IPS-15b (cell line): Measurements from ENCODE around the gene CASKIN2.
"Not testable (repeated sequence)": the region's sequence is repeated elsewhere in the genome, so short reads cannot be mapped to it uniquely, and the experiment has no call there.

Experiments used
- H3K27me3 ChIP-seq: one replicate; pipeline ENCODE4 v1.6.1; 2013; ENCODE audit warnings: low read length; ENCODE audit not compliant: control insufficient read depth, insufficient read depth
- H3K36me3 ChIP-seq: one replicate; pipeline ENCODE4 v1.6.1; 2013; ENCODE audit warnings: low read length; ENCODE audit not compliant: control insufficient read depth, insufficient read depth
- H3K4me1 ChIP-seq: one replicate; pipeline ENCODE4 v1.6.1; 2013; ENCODE audit warnings: mild to moderate bottlenecking, low read length; ENCODE audit not compliant: control insufficient read depth, insufficient read depth
- H3K4me3 ChIP-seq: one replicate; pipeline ENCODE4 v1.5.1; 2013; ENCODE audit warnings: low read depth, low read length
- H3K9ac ChIP-seq: one replicate; pipeline ENCODE4 v1.6.1; 2013; ENCODE audit warnings: low read depth, mild to moderate bottlenecking, low read length
- H3K9me3 ChIP-seq: one replicate; pipeline ENCODE4 v1.6.1; 2013; ENCODE audit warnings: mild to moderate bottlenecking, low read length; ENCODE audit not compliant: control insufficient read depth, insufficient read depth

CASKIN2 gene

DNA sequence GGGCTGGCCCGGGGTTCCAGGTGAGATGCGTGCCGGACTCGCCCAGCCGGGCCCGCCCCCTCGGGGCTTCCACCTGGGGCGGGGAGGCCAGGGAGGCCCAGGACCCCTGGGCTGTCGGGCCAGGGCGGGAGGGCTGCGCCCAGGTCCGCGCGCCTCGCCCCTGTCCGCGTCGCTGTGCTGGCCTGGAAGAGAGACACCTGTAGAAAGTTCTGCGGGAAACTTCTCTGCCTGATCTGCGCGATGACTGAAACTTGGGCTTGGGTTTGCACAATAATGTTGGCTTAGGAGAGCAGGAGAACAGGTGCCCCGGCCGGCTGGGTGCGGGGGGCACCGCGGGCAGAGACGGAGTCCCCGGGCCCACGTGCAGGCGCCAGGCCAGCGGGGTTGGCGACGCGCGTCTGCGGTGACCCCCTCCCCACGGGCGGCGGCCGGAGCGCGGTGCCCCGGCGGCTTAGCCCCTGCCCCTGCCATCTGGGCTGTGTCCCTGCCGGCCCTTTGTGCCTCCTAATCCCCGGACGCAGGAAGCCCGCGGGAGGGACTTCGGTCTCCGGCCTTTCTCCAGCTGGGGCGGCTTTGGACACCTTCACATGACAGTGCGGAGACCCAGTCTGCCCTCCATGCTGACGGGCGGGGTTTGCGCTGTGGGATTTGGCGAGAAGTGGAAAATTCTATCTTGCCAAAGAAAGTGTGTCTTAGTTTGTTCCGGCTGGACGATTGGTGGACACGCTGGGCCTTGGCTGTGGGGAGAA is 10.6 kb upstream of the CASKIN2 start:
- peak overlapping the region; percentile 69 for H3K4me3 ChIP-seq
- H3K4me1 ChIP-seq: peaks cover 2% of the 10 kb centered on the region
- peaks cover 18% of the 10 kb centered on the region for H3K36me3 ChIP-seq
- no peak overlapping the region for H3K9ac ChIP-seq
- peaks cover 3% of the 10 kb centered on the region for H3K27me3 ChIP-seq
- H3K9me3 ChIP-seq: no peaks in the 10 kb centered on the region

DNA sequence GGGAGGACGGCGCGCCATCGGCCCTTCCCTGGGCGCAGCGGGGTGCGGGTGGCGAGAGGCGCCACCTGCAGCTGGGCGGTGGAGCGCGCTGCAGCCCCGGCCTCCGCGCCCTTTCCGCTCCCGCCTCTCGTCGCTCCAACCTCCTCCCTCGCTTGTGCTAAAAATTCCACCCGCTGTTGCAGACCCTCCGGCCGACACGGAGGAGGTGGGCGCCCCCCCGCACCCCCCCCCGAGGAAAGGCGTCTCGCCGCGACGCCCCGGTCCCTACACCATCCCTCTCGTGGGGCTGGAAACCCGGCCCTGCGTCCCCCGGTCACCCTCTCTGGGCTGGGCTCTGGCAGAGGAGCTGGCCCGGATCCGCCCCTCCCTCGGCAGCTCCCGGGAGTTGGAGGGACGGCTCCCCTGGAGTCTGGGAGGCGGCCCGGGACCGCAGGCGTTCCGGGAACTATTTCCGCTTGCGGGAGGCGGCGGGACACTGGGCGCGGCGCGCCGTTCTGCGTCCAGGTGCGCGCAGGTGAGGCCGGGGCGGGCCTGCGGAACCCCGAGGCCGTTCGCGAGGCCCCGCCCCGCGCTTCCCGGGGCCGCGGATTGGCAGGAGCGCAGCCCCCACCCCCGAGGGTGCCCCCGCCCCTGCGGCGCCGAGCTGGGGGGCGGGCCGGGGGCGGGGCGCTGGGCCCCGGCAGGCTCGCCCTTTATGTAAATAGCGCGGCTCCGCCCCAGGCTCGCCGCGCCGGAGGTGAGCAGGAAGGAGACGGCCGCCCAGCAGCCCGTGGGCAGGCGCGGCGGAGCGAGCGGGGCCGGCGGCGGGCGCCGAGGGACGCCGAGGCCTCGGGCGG is 9.9 kb upstream of the CASKIN2 start, which contains the start of gene LLGL2:
LLGL2 (plus strand) TSS at position 728 of the 836 bp plus-strand sequence. CDS start 17,730 bp downstream, outside the sequence.
- Histone ChIP-seq H3K9me3 (no peaks in the 10 kb centered on the region), H3K4me1 (peaks cover 2% of the 10 kb centered on the region), H3K27me3 (peaks cover 3% of the 10 kb centered on the region), H3K36me3 (peaks cover 18% of the 10 kb centered on the region), H3K9ac (peak within 1 kb of the TSS; percentile 76), H3K4me3 (peak within 1 kb of the TSS; percentile 69)

DNA sequence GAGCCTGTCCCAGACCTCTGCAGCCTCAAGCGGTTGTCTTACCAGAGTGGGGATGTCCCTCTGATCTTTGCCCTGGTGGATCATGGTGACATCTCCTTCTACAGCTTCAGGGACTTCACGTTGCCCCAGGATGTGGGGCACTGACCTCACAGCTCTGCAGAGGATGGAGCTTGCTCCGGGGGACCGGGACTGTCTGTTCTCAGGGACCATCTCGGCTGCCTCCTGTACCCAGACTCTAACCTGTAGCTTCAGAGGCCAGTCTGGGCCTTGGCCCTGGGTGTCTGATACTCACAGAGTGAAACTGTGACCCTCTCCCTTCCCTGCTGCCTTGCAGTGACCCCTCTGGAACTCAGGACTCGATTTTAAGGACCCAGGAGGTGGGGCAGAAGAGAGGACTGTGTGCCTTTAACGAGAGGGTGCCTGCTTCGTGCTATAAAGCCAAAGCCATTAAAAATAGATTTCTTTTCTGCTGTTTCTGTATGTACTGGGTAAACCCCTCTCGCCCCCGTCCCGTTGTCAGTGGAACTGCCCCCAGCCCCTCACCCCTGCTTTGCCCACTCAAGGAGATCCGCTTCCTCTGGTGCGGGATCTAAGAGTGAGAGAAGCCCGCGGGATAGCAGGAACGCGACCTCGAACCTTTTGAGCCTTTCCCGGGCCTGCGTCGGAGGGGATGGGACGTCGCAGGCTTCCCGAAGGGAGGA is 9.1 kb upstream of the CASKIN2 start:
- Histone ChIP-seq H3K9ac (peak overlapping the region; percentile 62), H3K36me3 (peaks cover 18% of the 10 kb centered on the region), H3K4me1 (peaks cover 2% of the 10 kb centered on the region), H3K9me3 (no peaks in the 10 kb centered on the region), H3K4me3 (peak overlapping the region; percentile 51), H3K27me3 (peaks cover 3% of the 10 kb centered on the region)

DNA sequence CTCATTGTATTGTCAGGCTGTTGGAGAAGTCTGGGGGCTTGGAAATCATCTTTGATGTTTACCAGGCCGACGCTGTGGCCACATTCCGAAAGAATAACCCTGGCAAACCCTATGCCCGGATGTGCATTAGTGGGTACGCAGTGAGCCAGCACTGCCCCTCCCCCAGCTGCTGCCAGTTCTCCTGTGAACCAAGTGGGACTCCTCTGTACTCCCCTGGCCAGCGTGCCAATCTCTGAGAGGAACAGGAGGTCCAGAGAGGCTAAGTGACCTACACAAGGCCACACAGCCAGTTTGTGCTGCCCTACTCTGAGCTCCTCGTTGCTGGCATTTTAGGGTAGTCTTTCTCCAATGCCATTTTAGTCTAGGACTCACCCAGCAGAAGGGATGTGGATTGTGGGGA is 8.3 kb upstream of the CASKIN2 start:
- peaks cover 18% of the 10 kb centered on the region for H3K36me3 ChIP-seq
- H3K9me3 ChIP-seq: no peaks in the 10 kb centered on the region
- no peak overlapping the region for H3K9ac ChIP-seq

DNA sequence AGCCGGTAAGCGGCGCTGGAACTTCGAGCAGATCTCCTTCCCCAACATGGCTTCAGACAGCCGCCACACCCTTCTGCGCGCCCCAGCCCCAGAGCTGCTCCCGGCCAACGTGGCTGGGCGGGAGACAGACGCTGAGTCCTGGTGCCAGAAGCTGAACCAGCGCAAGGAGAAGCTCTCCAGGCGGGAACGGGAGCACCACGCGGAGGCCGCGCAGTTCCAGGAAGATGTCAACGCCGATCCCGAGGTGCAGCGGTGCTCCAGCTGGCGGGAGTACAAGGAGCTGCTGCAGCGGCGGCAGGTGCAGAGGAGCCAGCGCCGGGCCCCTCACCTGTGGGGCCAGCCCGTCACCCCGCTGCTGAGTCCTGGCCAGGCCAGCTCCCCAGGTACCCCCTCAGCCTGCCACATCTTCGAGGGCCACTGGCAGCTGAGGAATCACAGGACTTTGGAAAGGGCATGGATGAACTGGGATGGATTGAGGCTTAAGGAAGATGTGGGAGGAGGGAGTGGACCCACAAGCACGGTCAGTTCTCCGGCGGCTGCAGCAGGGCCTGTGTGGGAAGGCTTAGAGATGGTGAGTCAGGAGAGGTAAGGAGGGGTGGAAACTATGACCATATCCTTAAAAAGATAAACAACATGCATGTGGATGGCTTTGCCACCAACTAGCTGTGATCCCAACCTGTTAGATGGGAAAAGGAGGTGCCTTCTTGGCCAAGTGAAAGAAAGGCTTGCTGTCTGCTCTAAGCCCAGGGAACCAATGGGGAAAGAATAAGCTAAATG is 6.8 kb upstream of the CASKIN2 start:
- H3K4me3 ChIP-seq: no peak overlapping the region
- peaks cover 7% of the 10 kb centered on the region for H3K4me1 ChIP-seq
- peaks cover 2% of the 10 kb centered on the region for H3K27me3 ChIP-seq
- no peaks in the 10 kb centered on the region for H3K9me3 ChIP-seq
- H3K9ac ChIP-seq: no peak overlapping the region
- peaks cover 18% of the 10 kb centered on the region for H3K36me3 ChIP-seq

More for the DNA sequence above, 8.3 kb upstream of the CASKIN2 start:
- Histone ChIP-seq H3K4me1 (peaks cover 2% of the 10 kb centered on the region), H3K4me3 (no peak overlapping the region), H3K27me3 (peaks cover 3% of the 10 kb centered on the region)

DNA sequence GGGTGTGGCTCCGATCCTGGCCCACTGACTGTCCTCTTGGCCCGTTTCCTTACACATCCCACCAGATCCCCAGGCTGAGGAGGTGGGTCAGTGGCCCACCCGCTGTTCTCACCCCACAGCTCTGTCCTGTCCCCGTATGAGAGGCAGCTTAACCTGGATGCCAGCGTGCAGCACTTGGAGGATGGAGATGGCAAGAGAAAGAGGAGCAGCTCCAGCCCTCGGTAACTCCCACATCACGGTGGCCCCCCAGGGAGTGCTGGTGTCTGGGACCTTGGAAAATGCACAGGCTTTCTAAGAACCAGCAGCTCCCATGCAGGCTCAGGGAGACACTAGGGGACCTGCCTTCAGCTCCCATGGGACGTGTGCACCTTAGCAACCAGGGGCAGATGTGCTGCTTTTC is 6.0 kb upstream of the CASKIN2 start:
- peaks cover 7% of the 10 kb centered on the region for H3K4me1 ChIP-seq
- peaks cover 18% of the 10 kb centered on the region for H3K36me3 ChIP-seq
- no peaks in the 10 kb centered on the region for H3K27me3 ChIP-seq
- no peak overlapping the region for H3K9ac ChIP-seq
- H3K9me3 ChIP-seq: no peaks in the 10 kb centered on the region
- no peak overlapping the region for H3K4me3 ChIP-seq

DNA sequence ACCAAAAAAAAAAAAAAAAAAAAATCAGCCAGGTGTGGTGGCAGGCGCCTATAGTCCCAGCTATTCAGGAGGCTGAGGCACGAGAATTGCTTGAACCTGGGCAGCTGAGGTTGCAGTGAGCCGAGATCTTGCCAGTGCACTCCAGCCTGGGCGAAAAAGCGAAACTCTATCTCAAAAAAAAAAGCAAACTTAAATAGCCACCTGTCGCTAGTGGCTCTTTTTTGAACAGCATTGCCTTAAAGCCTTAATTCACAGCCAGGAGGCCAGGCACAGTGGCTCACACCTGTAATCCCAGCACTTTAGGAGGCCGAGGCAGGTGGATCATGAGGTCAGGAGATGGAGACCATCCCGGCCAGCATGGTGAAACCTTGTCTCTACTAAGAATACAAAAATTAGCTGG is 5.1 kb upstream of the CASKIN2 start:
- H3K4me3 ChIP-seq, H3K9me3 ChIP-seq, H3K9ac ChIP-seq, H3K27me3 ChIP-seq, H3K4me1 ChIP-seq: not testable (repeated sequence)
- peaks cover 18% of the 10 kb centered on the region for H3K36me3 ChIP-seq

DNA sequence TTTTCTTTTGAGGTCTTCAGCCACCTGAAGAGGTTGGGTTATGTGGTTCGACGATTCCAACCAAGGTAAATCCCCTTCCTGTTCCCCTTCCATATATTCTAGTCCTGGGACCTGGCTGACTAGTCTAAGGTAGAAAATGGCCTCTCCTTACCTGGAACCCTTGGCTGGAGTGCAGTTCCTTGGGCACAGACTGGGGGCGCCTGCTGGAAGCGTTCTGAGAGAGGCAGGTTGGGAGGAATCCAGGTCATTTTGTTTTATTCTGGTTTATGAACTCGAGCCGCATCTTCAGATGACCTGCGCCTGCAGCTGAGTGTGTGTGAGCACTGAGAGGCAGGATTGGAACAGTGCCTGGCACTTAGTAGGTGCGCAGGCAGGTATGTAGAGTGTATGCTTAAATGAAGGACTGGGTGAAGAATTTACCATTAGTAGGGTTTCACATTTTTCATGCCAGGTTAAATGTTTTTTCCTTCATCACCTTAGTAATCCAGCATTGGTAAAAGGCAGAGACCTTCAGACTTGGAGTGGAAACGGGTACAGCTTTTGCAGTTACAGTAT is 3.7 kb upstream of the CASKIN2 start:
- H3K9ac ChIP-seq: no peak overlapping the region

DNA sequence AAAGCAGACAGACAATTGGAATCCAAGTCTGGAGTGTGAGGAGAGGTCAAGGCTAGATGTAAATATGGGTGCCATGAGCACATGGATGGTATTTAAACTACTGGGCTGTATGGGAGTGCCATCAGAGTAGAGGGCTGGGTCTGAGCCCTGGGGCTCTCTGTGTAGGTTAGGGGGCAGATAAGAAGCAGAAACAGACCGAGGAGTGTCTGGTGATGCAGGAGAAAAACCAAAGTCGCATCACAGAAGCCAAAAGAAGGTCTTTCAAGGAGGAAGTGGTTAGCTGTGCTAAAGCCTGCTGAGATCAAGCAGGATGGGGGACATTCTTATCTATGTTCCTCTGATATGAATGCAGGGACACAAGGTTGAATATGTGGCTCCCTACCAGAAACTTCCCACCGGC is 2.9 kb upstream of the CASKIN2 start:
- Histone ChIP-seq H3K9me3 (no peaks in the 10 kb centered on the region), H3K27me3 (no peaks in the 10 kb centered on the region), H3K9ac (no peak overlapping the region), H3K36me3 (peaks cover 18% of the 10 kb centered on the region), H3K4me1 (peaks cover 5% of the 10 kb centered on the region), H3K4me3 (no peak overlapping the region)

More for the DNA sequence above, 3.7 kb upstream of the CASKIN2 start:
- Histone ChIP-seq H3K4me3 (no peak overlapping the region), H3K4me1 (peaks cover 5% of the 10 kb centered on the region), H3K36me3 (peaks cover 15% of the 10 kb centered on the region), H3K27me3 (no peaks in the 10 kb centered on the region), H3K9me3 (no peaks in the 10 kb centered on the region)

DNA sequence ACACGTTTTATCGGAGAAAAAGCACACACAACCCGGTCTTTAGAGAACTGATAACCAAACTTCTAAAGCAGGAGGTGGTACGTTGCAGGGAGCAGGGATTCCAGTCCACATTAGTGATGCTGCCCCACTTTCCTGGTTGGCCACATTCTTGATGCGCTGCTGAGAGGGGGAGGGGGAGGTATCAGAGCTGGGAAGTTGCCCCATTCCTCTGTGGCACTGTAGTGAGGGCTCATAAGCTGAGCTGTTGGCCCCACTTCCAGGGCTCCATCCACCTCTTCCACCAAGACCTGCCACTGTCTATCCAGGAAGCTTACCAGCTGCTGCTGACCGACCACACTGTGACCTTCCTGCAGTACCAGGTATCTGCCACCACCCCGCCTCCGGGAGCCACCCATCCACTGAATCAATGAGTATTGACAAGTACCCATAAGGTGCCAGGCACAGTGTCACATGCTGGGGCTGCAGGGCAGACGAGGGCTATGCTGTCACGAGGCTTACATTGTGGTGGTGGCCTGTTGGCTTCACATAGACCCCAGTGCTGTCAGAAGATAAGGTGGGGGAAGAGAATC is 2.0 kb upstream of the CASKIN2 start:
- Histone ChIP-seq H3K9me3 (no peaks in the 10 kb centered on the region), H3K9ac (no peak overlapping the region), H3K4me3 (peak overlapping the region; percentile 75), H3K36me3 (peaks cover 16% of the 10 kb centered on the region), H3K27me3 (no peaks in the 10 kb centered on the region), H3K4me1 (peaks cover 5% of the 10 kb centered on the region)
